Rectal smooth muscle tissue (tissue), 1 donor: ENCODE data around the gene KRT83.

Experiments
- H3K27ac ChIP-seq: one replicate; pipeline ENCODE4 v1.7.0; 2013; ENCODE audit warnings: low read depth, low read length, inconsistent platforms
- H3K27me3 ChIP-seq: one replicate; pipeline ENCODE4 v1.7.0; 2013; ENCODE audit warnings: low read length; ENCODE audit not compliant: control insufficient read depth, insufficient read depth
- H3K36me3 ChIP-seq: one replicate; pipeline ENCODE4 v1.7.0; 2013; ENCODE audit warnings: low read length; ENCODE audit not compliant: control insufficient read depth, insufficient read depth
- H3K4me1 ChIP-seq: one replicate; pipeline ENCODE4 v1.7.0; 2013; ENCODE audit warnings: low read length; ENCODE audit not compliant: control insufficient read depth, insufficient read depth
- H3K4me3 ChIP-seq: one replicate; pipeline ENCODE4 v1.7.0; 2013; ENCODE audit warnings: low read length
- H3K9ac ChIP-seq: one replicate; pipeline ENCODE4 v1.7.0; 2013; ENCODE audit warnings: low read length

KRT83 gene

DNA sequence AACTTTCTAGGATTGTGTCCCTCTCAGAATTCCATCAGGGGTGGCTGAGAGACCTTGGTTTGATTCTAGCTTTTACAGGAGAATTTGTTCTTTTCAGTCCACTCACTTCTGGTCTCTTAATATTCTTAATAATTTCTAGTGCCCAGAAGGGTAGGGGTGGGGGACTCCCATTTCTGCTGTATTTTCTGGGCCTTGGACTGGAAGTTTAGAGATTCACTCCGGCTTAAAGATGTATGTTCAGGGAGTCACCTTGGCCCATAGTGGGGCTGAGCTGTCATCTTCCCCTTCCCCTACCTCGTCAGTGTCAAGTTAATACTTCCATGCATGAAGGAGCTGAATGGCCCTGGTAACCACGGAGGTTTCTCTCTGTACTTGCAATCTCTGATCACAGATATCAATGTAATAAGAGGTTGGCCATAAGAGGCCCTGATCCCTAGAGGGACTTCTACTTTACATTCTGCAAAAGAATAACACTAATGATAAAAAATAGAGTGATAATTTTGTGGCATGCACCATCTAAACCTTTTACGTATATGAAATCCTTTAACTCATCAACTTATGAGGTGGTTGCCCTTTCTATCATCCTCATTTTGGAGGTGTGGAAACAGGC lies 36.5 kb downstream of the KRT83 start:
- Histone ChIP-seq H3K4me3 (no peak overlapping the region), H3K27ac (no peak overlapping the region), H3K36me3 (no peaks in the 10 kb centered on the region), H3K27me3 (no peaks in the 10 kb centered on the region), H3K4me1 (peaks cover 16% of the 10 kb centered on the region), H3K9ac (no peak overlapping the region)

DNA sequence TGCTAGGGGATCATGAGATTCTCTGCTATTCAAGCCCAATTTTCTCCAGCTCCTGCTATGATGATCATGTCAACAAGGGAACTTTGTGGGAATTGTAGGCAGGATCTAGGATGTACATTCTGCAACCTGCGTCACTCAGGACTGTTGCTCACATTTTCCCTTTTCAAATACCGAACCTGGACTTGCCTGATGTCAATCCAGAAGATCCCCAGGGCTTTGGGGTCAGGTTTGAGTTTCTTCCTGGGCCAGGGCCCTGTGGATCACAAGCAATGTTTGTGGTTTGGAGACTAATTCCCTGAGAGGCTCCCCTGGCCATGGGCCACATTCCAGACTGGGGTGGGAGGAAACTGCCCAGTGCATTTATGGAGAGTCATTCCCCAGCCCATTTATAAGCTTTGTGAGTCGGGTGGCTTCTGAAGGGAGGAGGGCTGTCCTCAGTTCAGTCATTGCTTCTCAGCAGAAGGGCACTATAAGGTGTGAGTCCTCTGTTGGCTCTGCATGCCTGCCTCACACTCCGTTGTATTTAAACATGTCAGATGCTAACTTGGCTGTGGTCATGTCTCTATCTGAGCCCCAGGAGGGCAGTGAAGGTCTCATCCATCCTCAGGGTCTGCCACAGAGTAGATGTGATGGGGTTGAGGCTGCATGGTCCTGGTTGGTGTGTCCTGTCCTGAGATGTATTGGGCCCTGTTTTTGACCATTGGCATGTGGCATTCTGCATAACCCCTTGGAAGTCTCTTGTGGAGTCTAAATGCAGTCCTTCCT lies 40.2 kb downstream of the KRT83 start:
- H3K27ac ChIP-seq = peak overlapping the region; percentile 97
- H3K27me3 ChIP-seq = peaks cover 2% of the 10 kb centered on the region
- H3K4me3 ChIP-seq = no peak overlapping the region
- H3K9ac ChIP-seq = no peak overlapping the region
- no peaks in the 10 kb centered on the region for H3K36me3 ChIP-seq
- H3K4me1 ChIP-seq = peaks cover 27% of the 10 kb centered on the region

DNA sequence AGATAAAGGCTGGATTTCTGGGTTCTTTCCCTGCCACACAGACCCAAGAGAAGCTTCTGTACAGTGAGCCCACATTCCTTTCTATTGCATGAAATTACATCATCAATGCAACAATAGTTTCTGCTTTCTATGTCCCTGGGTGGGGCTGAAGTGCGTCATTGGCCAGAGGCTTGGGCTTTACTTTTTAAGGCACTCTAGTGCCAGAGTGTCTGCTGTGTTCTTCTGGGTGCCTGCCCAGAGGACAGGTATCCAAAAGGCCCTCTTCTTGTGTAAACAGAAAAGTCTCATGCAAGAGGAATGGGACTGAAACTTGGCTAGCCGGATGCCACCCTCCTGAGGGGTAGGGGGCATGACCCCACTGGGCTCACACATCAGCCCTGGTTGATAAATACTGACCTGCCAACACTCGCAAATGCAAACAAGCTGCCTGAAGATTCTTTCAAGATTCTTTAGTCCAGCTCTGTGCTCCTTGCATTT lies 40.8 kb downstream of the KRT83 start:
- Histone ChIP-seq H3K9ac (no peak overlapping the region), H3K36me3 (no peaks in the 10 kb centered on the region), H3K27ac (peak overlapping the region; percentile 97), H3K4me3 (no peak overlapping the region), H3K27me3 (peaks cover 2% of the 10 kb centered on the region), H3K4me1 (peaks cover 27% of the 10 kb centered on the region)

DNA sequence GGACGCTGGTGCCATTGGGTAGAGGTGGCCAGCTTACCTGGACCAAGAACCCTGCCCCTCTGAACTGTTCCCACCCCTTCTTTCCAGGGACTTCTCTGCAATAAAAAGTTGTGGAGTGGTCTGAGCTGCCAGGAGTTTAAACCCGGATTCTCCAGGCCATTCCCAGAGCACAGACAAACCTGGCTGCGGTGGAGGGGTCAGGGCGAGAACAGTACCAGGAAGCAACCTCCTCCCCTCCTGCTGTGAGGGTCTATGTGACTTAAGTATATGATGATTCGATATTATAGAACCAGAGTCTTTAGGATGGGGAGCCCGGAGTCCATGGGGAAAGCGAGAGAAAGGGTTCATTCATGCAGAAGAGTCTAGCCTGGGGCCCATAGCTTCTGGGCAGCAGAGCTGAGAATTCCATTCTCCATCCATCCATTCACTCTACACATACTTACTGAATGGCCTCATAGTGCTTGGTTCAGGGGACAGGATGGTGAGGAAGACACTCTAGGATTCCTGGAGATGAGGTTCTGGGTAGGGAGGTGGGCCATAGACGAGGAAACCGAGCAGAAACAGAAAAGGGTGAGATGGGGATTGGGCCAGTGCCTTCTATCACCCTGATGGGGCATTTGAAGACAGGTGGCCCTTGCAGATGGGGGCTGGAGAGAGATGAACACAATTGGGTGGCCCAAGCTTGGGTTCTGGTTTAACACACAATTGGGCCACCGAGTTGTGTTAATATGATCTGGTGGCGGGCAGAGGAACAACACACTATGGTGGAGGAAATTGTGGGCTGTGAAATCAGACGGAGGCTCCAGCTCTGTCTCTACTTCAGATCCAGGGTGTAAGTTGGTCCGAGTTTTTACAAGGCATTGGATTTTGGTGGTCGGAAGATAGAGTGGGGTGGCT lies 41.5 kb downstream of the KRT83 start:
- peak overlapping the region; percentile 12 for H3K4me3 ChIP-seq
- H3K27ac ChIP-seq = peak overlapping the region; percentile 97
- peaks cover 27% of the 10 kb centered on the region for H3K4me1 ChIP-seq
- no peaks in the 10 kb centered on the region for H3K36me3 ChIP-seq
- peaks cover 2% of the 10 kb centered on the region for H3K27me3 ChIP-seq
- H3K9ac ChIP-seq = no peak overlapping the region

DNA sequence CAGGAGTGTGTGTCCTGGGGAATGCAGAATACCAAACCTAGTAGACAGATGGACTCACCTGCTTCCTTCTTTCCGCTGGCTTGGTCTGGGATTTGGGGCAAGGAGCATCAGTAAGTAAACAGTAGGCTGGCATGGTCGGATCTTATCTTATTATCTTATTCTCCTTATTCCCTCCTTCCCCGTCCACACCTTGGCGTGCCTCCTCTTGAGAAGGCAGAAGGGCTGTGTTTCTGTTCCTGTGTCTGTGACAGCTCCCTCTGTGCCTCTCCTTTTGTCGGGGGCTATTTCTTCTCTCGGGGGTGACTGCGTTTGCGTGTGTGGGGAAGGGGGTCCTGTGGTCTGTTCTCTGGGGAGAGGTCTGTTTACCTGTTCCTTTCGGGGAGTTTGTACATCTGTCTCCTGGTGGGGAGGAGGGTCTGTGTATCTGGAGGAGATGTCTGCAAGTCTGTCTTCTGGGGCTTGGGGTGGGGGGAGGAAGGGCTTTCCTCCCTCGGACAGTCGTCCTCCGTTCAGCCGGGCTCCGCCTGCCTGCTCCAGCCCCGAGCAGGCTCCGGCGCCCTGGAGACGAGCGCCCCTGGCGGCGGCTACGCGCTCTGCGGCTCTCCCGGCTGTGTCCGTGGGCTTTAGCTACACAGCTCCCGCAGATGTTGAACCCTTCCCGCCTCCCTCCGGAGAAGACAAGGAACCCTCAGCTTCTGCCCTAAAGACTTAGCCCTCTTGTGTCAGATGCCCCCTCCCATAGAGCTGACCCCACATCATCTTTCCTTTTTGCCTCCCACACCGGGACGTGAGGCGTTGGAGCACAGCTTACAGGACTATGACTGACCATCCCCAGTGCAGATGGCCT lies 42.4 kb downstream of the KRT83 start:
- Histone ChIP-seq H3K9ac (no peak overlapping the region), H3K4me3 (peak overlapping the region; percentile 23), H3K27me3 (peaks cover 2% of the 10 kb centered on the region), H3K4me1 (peaks cover 27% of the 10 kb centered on the region), H3K36me3 (no peaks in the 10 kb centered on the region), H3K27ac (peak overlapping the region; percentile 97)

DNA sequence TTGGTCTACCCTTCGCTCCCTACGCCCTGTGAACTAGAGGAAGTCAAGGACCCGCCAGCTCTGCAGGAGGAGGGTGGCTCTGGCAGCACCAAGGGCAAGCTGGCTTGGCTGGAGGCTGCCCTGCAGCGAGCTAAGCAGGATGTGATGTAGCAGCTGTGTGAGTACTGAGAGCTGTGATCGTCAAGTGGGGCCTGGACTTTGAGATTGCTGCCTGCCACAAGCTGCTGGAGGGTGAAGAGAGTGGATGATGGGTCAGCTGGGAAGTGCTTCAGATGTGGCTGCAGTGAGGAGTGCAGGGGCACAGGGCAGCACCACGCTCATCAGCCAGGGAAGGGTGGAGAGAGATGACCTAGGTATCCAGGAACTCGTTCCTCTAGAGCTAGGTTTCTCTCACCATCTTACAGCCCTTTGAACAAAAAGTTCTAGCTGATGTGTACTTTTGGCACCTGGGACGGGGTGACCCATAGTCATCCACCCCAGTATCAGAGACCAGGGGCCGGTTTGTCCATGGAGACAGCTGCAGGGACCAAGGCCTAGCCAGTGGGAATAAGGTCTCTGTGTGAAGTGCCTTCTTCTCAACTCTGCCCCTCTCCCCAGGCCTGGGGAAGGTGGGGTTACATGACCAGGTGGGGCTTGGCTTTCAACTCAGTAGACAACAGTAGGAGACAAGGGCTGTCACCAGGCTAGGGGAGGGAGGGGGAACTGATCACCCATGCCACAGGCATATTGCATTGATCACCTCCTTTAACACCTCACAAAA lies 43.5 kb downstream of the KRT83 start:
- Histone ChIP-seq H3K36me3 (no peaks in the 10 kb centered on the region), H3K27me3 (peaks cover 2% of the 10 kb centered on the region), H3K4me3 (no peak overlapping the region), H3K9ac (no peak overlapping the region), H3K4me1 (peaks cover 27% of the 10 kb centered on the region), H3K27ac (no peak overlapping the region)

DNA sequence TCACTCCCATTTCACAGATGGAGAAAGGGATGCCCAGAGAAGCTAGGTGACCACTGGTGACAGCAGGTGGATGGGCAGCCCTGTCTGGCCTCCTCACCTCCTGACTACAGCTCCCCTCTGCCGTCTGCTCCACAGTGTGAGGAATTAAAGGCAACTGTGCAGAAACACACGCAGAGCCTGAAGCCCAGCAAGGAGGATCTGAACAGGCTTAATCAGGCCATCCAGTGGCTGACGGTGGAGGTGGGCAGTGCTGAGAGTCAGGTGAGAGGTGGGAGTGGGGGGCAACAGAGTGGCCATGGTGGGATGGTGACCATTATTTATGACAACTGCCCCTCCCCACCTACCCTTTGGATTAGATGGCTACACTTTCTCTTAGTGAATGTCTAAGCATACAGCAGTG lies 45.5 kb downstream of the KRT83 start:
- Histone ChIP-seq H3K36me3 (no peaks in the 10 kb centered on the region), H3K4me1 (peaks cover 20% of the 10 kb centered on the region), H3K4me3 (no peak overlapping the region), H3K27ac (no peak overlapping the region), H3K9ac (no peak overlapping the region), H3K27me3 (peaks cover 2% of the 10 kb centered on the region)

DNA sequence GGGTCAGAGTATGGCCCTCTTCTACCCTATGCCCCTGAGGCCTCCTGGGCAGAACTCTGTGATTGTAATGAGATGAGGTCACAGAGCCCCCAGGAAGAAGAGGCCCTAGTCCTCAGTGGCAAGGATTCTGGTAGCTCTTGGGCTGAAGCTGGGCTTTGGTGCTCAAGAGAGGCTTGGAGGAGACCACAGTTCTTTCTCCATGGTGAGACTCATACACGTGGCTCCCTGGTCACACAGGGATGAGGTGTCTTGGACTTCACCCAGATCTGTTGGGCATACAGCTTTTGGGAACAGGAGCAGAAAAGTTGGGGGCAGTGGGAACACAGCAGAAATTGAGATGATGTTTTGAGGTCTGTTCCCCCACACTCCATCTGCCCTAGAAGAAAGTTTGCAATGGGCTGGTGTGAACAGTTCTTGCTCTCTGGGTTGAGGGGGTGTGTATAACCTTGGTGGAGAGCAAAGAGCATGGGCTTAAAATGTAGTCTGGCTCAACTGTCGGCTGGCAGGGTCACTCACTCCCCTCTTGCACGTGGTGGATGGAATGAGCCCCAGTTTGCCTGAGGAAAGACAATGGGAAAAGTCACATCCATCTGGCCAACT lies 46.6 kb downstream of the KRT83 start, which contains the start of gene KRT86:
Gene KRT86 (plus strand): TSS at position 125 of the 600 bp plus-strand sequence. CDS start 27,272 bp downstream, outside the sequence.
- Histone ChIP-seq H3K4me1 (peaks cover 11% of the 10 kb centered on the region), H3K27me3 (peaks cover 2% of the 10 kb centered on the region), H3K4me3 (no peak within 1 kb of the TSS), H3K9ac (no peak within 1 kb of the TSS), H3K27ac (no peak within 1 kb of the TSS), H3K36me3 (no peaks in the 10 kb centered on the region)

DNA sequence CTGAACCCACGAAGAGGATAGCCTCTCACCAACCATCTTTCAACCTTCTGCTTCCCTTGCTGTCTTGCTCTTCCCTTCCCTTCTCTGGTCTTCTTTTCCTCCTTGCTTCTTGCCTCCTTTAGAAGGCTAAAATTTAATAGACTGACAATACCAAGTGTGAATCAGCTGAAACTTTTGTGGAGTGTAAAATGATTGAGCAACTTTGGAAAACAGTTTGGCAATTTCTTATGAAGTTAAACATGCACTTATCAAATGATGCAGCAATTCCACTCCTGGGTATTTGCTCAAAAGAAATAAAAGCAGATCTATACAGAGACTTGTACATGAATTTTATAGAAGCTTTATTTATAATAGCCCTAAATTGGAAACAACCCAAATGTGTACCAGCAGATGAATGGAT lies 50.0 kb downstream of the KRT83 start:
- H3K4me3 ChIP-seq = no peak overlapping the region
- H3K4me1 ChIP-seq = no peaks in the 10 kb centered on the region
- no peaks in the 10 kb centered on the region for H3K36me3 ChIP-seq
- no peaks in the 10 kb centered on the region for H3K27me3 ChIP-seq
- no peak overlapping the region for H3K27ac ChIP-seq
- no peak overlapping the region for H3K9ac ChIP-seq

DNA sequence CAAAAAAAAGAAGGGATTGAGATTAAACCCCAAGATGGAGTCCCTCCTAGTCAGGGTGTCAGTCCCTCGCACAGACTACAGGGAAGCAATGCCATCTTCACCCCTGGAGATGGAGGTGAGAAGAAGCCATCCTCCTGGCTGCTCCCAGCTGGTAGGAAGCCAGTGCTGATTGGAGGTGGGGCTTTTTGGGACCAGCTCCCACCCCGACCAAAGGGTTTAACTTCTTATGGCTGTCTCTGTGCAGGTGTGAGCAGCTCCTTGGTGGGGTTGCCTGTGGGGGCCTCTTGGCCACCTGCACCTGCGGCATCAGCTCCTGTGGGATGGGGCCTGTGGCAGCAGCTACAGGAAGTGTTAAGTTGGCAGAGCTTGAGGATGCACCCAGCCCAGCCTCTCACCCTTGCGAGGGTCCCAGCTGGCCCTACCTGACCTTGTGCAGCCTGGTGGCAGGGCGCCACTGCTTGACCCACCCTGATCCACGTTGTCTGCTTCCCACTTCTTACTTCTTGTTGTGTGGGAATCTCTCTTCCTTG lies 50.6 kb downstream of the KRT83 start:
- H3K27ac ChIP-seq = no peak overlapping the region
- H3K27me3 ChIP-seq = no peaks in the 10 kb centered on the region

DNA sequence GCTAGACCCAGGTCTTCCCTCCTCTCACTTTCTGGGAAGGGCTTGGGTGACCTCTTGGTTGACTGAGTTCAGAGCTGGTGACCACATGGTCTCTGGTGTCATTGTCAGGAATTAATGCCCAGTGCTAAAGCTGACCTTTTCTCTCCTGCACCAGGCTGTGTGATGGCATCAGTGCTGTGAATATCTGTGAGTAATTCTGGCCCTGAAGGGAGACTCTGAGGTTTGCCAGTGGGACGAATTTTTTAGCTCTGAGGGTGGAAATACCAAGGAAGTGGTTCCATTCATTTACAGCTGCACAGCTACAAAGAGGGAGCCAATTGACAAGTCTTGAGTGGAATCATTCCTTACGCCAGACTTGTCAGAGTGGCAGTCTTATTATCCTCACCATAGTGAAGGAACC lies 53.0 kb downstream of the KRT83 start:
- H3K27ac ChIP-seq = no peak overlapping the region
- H3K9ac ChIP-seq = no peak overlapping the region
- no peaks in the 10 kb centered on the region for H3K27me3 ChIP-seq
- H3K36me3 ChIP-seq = no peaks in the 10 kb centered on the region
- H3K4me1 ChIP-seq = no peaks in the 10 kb centered on the region
- no peak overlapping the region for H3K4me3 ChIP-seq

More for the DNA sequence above, 50.6 kb downstream of the KRT83 start:
- H3K36me3 ChIP-seq = no peaks in the 10 kb centered on the region
- H3K9ac ChIP-seq = no peak overlapping the region
- H3K4me3 ChIP-seq = no peak overlapping the region
- H3K4me1 ChIP-seq = no peaks in the 10 kb centered on the region
